Heart right ventricle (tissue), 16 donors: ENCODE data around the gene MVB12A. TPM values are rescaled to one million over a fixed set of nuclear protein-coding genes. Genes with fewer than 3 reads are reported as not detected.
A peak's percentile ranks its signal among the peaks of the same experiment; 100 is the strongest.

Experiments
- ATAC-seq, 8 donors: fragments of 200-7000 bp; cut with Tn5 transposase; one replicate each; pipeline ENCODE4 v1.9.1; 2020; ENCODE audit warnings: mild to moderate bottlenecking in 8 of 8, moderate library complexity in 8 of 8, moderate number of reproducible peaks in 1 of 8
- DNase-seq, 2 donors: peaks; one replicate each; pipeline ENCODE4 v3.0.0-alpha.2; 2020
- H3K27ac ChIP-seq, 10 donors: fragments of 200-600 bp; sonication (generic) in 2 of 10; one replicate each; pipeline versions ENCODE4 v1.5.0 to v1.8.0; 2020 to 2022; ENCODE audit warnings: mild to moderate bottlenecking in 3 of 10
- H3K27me3 ChIP-seq, 7 donors: fragments of 200-600 bp; one replicate each; pipeline ENCODE4 v1.8.0; 2021 to 2022; ENCODE audit warnings: mild to moderate bottlenecking in 2 of 7
- H3K36me3 ChIP-seq, 9 donors: fragments of 200-600 bp; sonication (generic) in 1 of 9; one replicate each; pipeline versions ENCODE4 v1.5.0 to v1.8.0; 2020 to 2022; ENCODE audit warnings: mild to moderate bottlenecking in 2 of 9
- H3K4me1 ChIP-seq, 9 donors: fragments of 200-600 bp; sonication (generic) in 1 of 9; one replicate each; pipeline versions ENCODE4 v1.5.0 to v1.8.0; 2020 to 2022; ENCODE audit warnings: mild to moderate bottlenecking in 4 of 9
- H3K4me3 ChIP-seq, 10 donors: fragments of 200-600 bp; sonication (generic) in 2 of 10; one replicate each; pipeline versions ENCODE4 v1.5.0 to v1.8.0; 2020 to 2022; ENCODE audit warnings: mild to moderate bottlenecking in 7 of 10, moderate library complexity in 2 of 10
- H3K9me3 ChIP-seq, 11 donors: fragments of 200-600 bp in 10 of 11; sonication (generic) in 2 of 11; one replicate each; pipeline versions ENCODE4 v1.5.0 to v1.8.0; 2013 to 2022; ENCODE audit warnings: mild to moderate bottlenecking in 2 of 11, control low read depth in 1 of 11, moderate library complexity in 1 of 11
- WGBS, 2 donors: extraction: QIAGEN DNeasy Blood & Tissue Kit; methylation state at CpG; one replicate each; pipeline ENCODE4 v1.1.7; 2013; ENCODE audit warnings: inconsistent platforms in 1 of 2; 5-methylcytosine and 5-hydroxymethylcytosine counted together
- intact Hi-C, 10 donors: fragments of 100-400 bp; cut with DNase I; formaldehyde crosslinking; loops; one replicate each; pipeline versions ENCODE4 v1.11.1 to v1.14.2; 2022
- polyA plus RNA-seq, 2 donors: library from polyadenylated mRNA; stranded (reverse); fragments of 200-250 nt; gene quantifications; one replicate each; pipeline ENCODE4 v1.2.3, GENCODE V29; 2013
- total RNA-seq, 10 donors: library from RNA; stranded (reverse); fragmentation: NEBNext Ultra II Directional in 3 of 10; extraction: Animal tissue kit (Norgen Biotek cat#: 25700) in 3 of 10; gene quantifications; one replicate each; pipeline versions ENCODE4 v1.2.1 to v1.2.4, GENCODE V29; 2021 to 2023
- TF ChIP-seq, protein P1 (sequence below), 9 donors: fragments of 200-600 bp; sonication (generic) in 2 of 9; IDR thresholded peaks; one replicate each; pipeline versions ENCODE4 v1.5.0 to v1.8.0; 2021 to 2022; ENCODE audit warnings: antibody characterized with exemption in 9 of 9, mild to moderate bottlenecking in 5 of 9, moderate library complexity in 1 of 9
- donor health status: Arrhythmogenic right ventricular cardiomyopathy.
- donor health status: ischemic (EF 13 %, LVEDD 7.1; RV severe dilation, severe dysfunction).
- donor health status: healthy with polysubstance abuse.
- donor health status: DM: no; HTN: yes; CAD: no.
- donor health status: DM: no; HTN: no; CAD: no.
- donor health status: ischemic (EF 25% LVEDD 6.9; RV normal size, moderate dysfunction).
- donor health status: ischemic (EF 25% LVEDD 5.7; RV mildly dilated, moderate dysfunction).
- donor health status: healthy.
- donor health status: DM: yes; HTN: yes; CAD: no.
- donor health status: Ischemic cardiomyopathy.
- donor health status: ischemic (EF 35%, LVEDD 5.7; RV mildly dilated, moderate dysfunction).
- donor health status: nonischemic (EF 11% LVEDD 7.7; RV severe dilation, severe dysfunction).
- donor health status: DM: yes; HTN: yes; CAD: no.
- donor health status: PGD.
- donor health status: ischemic (EF 29% LVEDD 5.4; RV normal size, mild dysfunction).
- donor health status: nonischemic (EF 23%, LVEDD 6.1; RV moderate dilation, normal function).

MVB12A gene
- total and polyA plus RNA-seq, 12 donors, result 11.7 to 50.0 (median 17.5) TPM

DNA sequence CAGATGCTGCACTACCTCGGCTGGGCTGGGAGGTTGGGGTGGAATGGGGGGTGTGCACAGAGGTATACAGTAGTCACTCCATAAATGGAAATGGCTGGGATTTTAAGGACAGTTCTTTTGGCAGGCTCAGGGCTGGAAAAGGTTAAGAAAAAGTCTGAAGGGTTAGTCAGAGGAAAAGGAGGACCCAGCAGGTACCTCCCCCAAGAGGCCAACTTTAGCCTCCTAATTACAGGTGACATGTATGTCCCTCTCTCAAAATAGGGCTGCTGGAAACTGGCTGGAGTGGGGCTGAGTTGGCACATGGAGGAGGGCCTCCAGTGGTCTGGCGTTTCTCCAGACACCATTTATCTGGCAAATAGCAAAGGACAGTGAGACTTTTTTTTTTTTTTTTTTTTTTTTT is 26.8 kb upstream of the MVB12A start:
- intact Hi-C loops, result loop anchor here in 4 of 10 donors (5.0 to 10.0 kb wide), 3 partner anchors 72 to 101 kb away; partner anchors contain the start of gene NXNL1 (in 1 of the 4)
- Histone ChIP-seq H3K27ac (no peak overlapping the region), H3K4me1 (peaks cover 0 to 37% (median 19%) of the 10 kb centered on the region in 9 donors), H3K36me3 (peaks cover 0 to 11% (median 0%) of the 10 kb centered on the region in 9 donors), H3K9me3 (peaks cover 0 to 12% (median 0%) of the 10 kb centered on the region in 11 donors), H3K27me3 (peaks cover 0 to 50% (median 15%) of the 10 kb centered on the region in 7 donors), H3K4me3 (no peak overlapping the region)
- ATAC-seq, result no peak
- DNase-seq, result no peak
- TF ChIP-seq, protein P1, sequence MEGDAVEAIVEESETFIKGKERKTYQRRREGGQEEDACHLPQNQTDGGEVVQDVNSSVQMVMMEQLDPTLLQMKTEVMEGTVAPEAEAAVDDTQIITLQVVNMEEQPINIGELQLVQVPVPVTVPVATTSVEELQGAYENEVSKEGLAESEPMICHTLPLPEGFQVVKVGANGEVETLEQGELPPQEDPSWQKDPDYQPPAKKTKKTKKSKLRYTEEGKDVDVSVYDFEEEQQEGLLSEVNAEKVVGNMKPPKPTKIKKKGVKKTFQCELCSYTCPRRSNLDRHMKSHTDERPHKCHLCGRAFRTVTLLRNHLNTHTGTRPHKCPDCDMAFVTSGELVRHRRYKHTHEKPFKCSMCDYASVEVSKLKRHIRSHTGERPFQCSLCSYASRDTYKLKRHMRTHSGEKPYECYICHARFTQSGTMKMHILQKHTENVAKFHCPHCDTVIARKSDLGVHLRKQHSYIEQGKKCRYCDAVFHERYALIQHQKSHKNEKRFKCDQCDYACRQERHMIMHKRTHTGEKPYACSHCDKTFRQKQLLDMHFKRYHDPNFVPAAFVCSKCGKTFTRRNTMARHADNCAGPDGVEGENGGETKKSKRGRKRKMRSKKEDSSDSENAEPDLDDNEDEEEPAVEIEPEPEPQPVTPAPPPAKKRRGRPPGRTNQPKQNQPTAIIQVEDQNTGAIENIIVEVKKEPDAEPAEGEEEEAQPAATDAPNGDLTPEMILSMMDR (IDR thresholded peaks at IDR 0.05), result no peak
- WGBS, 2 donors, result 51 to 53% methylated on average over 2 of the region's 2 CpGs

DNA sequence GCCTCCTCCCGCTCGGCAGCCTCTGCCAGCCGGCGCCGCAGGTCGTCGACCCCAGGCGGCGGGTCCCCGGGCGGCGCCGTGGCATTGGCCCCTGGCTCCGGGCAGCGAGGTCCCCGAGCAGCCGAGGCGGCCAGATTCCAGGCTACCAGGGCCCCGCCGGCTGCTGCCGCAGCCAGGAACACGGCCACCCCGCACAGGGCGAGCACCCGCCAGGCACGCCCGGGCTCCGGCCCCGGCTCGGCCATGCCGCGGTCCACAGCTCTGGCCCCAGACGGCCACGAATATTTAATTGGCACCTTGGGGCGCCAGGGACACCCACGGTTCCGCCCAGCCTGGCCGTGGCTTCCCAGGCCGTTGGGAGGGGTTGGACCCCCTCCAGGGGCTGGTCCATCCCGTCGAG is 25.9 kb upstream of the MVB12A start, which contains the start of gene CCDC194:
TSS of gene CCDC194 (minus strand) at position 283 of the 400 bp plus-strand sequence. CDS start at position 245, 38 bp downstream.
- ATAC-seq (no peak), DNase-seq (no peak)
- Histone ChIP-seq H3K27ac (peak within 1 kb of the TSS in 1 of 10 donors; percentile 64), H3K4me3 (no peak within 1 kb of the TSS), H3K4me1 (peaks cover 0 to 37% (median 19%) of the 10 kb centered on the region in 9 donors), H3K36me3 (peaks cover 0 to 20% (median 0%) of the 10 kb centered on the region in 9 donors), H3K27me3 (peaks cover 0 to 50% (median 15%) of the 10 kb centered on the region in 7 donors), H3K9me3 (peaks cover 0 to 11% (median 0%) of the 10 kb centered on the region in 11 donors)
- 17 to 26% methylated on average over 37 to 41 of the region's 41 CpGs for WGBS, 2 donors
- intact Hi-C loops, result loop anchor here in 4 of 10 donors (5.0 to 10.0 kb wide), 3 partner anchors 71 to 102 kb away; partner anchors contain the start of gene NXNL1 (in 1 of the 4)
- TF ChIP-seq, protein P1 (IDR thresholded peaks at IDR 0.05), result no peak

DNA sequence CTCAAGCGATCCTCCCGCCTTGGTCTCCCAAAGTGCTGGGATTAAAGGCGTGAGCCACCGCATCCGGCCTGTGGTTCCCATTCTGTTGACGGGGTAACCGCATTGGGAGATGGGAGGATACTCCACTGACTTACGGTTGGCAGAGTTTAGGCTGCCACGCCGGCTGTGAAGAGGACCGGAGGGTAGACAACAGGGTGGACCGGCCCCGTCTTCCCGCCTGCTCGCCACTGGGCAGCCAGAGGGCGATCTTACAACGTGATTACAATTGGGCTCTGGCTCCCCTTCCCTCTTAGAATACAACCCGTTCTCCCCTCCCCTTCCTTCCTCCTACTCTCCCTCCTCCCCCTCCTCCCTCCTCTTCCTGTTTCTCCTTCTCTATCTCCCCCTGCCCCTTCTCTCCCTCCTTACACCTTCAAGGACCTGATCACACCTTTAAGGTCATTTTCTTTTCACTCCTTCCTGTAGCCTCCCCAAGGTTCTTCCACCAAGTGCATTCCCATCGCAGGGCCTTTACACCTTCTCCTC is 24.9 kb upstream of the MVB12A start:
- Histone ChIP-seq H3K27me3 (peaks cover 0 to 44% (median 15%) of the 10 kb centered on the region in 7 donors), H3K4me1 (peaks cover 0 to 43% (median 19%) of the 10 kb centered on the region in 9 donors), H3K36me3 (peaks cover 0 to 28% (median 0%) of the 10 kb centered on the region in 9 donors), H3K27ac (peak overlapping the region in 1 of 10 donors; percentile 64), H3K4me3 (no peak overlapping the region), H3K9me3 (peaks cover 0 to under 1% (median 0%) of the 10 kb centered on the region in 11 donors)
- ATAC-seq (peak in 6 of 8 donors; percentile 12 to 53 (median 44)), DNase-seq (peak; percentile 47 to 66)
- WGBS, 2 donors, result 18 to 22% methylated on average over 18 to 19 of the region's 19 CpGs
- TF ChIP-seq, protein P1 (IDR thresholded peaks at IDR 0.05), result peak; percentile 21 to 80 (median 63)
- intact Hi-C loops, result loop anchor here in 7 of 10 donors (5.0 to 10.0 kb wide), 4 partner anchors 52 to 103 kb away; partner anchors contain the start of genes NXNL1 (in 1 of the 7) and TMEM221 (in 1 of the 7)

DNA sequence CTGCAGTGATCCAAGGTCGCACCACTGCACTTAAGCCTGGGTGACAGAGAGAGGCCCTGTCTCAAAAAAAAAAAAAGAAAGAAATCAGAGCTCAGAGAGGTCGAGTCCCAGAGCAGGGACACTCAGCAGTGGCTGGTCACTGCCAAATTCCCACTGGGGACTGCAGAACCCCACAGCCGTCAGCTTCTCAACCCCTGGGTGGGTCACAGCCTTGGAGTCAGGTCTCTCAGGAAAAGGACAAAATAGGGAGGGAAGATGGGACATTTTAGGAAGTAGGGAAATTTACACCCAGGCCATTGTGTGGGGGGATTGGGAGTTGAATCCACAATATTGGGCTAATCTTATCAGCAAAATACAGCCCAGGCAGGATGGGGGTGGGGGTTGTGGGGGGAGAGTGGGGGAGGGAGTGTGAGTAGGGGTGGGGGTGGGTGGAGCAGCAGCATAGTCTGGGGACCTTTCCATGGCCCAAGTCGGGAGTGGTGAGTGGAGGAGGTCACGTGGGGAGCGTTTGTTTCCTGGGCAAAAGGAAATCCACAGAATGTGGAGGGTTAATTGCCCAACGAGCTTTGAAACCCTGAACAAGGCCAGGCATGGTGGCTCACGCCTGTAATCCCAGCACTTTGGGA is 20.8 kb upstream of the MVB12A start:
- ATAC-seq (no peak), DNase-seq (no peak)
- Histone ChIP-seq H3K36me3 (peaks cover 0 to 58% (median 0%) of the 10 kb centered on the region in 9 donors), H3K27me3 (peaks cover 0 to 21% (median 10%) of the 10 kb centered on the region in 7 donors), H3K27ac (peak overlapping the region in 1 of 10 donors; percentile 2), H3K4me3 (no peak overlapping the region), H3K4me1 (peaks cover 0 to 47% (median 11%) of the 10 kb centered on the region in 9 donors), H3K9me3 (no peaks in the 10 kb centered on the region)
- intact Hi-C loops, result loop anchor here in 5 of 10 donors (5.0 to 10.0 kb wide), 3 partner anchors 48 to 68 kb away; partner anchors contain the start of genes NXNL1 (in 1 of the 5) and TMEM221 (in 1 of the 5)
- TF ChIP-seq, protein P1 (IDR thresholded peaks at IDR 0.05), result no peak
- 52 to 57% methylated on average over 8 of the region's 8 CpGs for WGBS, 2 donors
